ENCODE data around the gene SDF4.

The SDF4 gene

GRCh38 chr1:1187938-1188337 lies 43.9 kb downstream of the SDF4 start:
- H3K9me3 ChIP-seq (ENCODE audit: control insufficient read depth, low read length): no peaks in the 10 kb centered on the region
- H3K4me1 ChIP-seq (ENCODE audit: control insufficient read depth, insufficient read depth, low read length, poor library complexity, severe bottlenecking): peaks cover 3% of the 10 kb centered on the region
- no peak for DNase-seq
- no peaks in the 10 kb centered on the region for H3K27me3 ChIP-seq (replicated peaks; ENCODE audit: control insufficient read depth, insufficient read depth, low read length, poor library complexity, severe bottlenecking)
- no peak overlapping the region for H3K27ac ChIP-seq (ENCODE audit: insufficient read depth, low read length, poor library complexity, severe bottlenecking)
- no peaks in the 10 kb centered on the region for H3K36me3 ChIP-seq (ENCODE audit: control insufficient read depth, insufficient read depth, low read length)
- no peak overlapping the region for H3K4me3 ChIP-seq (ENCODE audit: insufficient read depth, low read depth, low read length, poor library complexity, severe bottlenecking)

GRCh38 chr1:1185101-1185765 lies 46.6 kb downstream of the SDF4 start:
- no peak for DNase-seq
- Histone ChIP-seq H3K27ac (ENCODE audit: insufficient read depth, low read length, poor library complexity, severe bottlenecking) (no peak overlapping the region), H3K4me3 (ENCODE audit: insufficient read depth, low read depth, low read length, poor library complexity, severe bottlenecking) (no peak overlapping the region), H3K36me3 (ENCODE audit: control insufficient read depth, insufficient read depth, low read length) (no peaks in the 10 kb centered on the region), H3K9me3 (ENCODE audit: control insufficient read depth, low read length) (no peaks in the 10 kb centered on the region), H3K27me3 (replicated peaks; ENCODE audit: control insufficient read depth, insufficient read depth, low read length, poor library complexity, severe bottlenecking) (no peaks in the 10 kb centered on the region), H3K4me1 (ENCODE audit: control insufficient read depth, insufficient read depth, low read length, poor library complexity, severe bottlenecking) (peaks cover 10% of the 10 kb centered on the region)

GRCh38 chr1:1183833-1184775 lies 47.7 kb downstream of the SDF4 start:
- no peaks in the 10 kb centered on the region for H3K27me3 ChIP-seq (replicated peaks; ENCODE audit: control insufficient read depth, insufficient read depth, low read length, poor library complexity, severe bottlenecking)
- DNase-seq: no peak

GRCh38 chr1:1183221-1183747 lies 48.5 kb downstream of the SDF4 start:
- Histone ChIP-seq H3K27me3 (replicated peaks; ENCODE audit: control insufficient read depth, insufficient read depth, low read length, poor library complexity, severe bottlenecking) (no peaks in the 10 kb centered on the region), H3K4me3 (ENCODE audit: insufficient read depth, low read depth, low read length, poor library complexity, severe bottlenecking) (no peak overlapping the region), H3K4me1 (ENCODE audit: control insufficient read depth, insufficient read depth, low read length, poor library complexity, severe bottlenecking) (peaks cover 10% of the 10 kb centered on the region), H3K36me3 (ENCODE audit: control insufficient read depth, insufficient read depth, low read length) (no peaks in the 10 kb centered on the region), H3K27ac (ENCODE audit: insufficient read depth, low read length, poor library complexity, severe bottlenecking) (no peak overlapping the region), H3K9me3 (ENCODE audit: control insufficient read depth, low read length) (no peaks in the 10 kb centered on the region)
- no peak for DNase-seq

More at GRCh38 chr1:1183833-1184775, 47.7 kb downstream of the SDF4 start:
- Histone ChIP-seq H3K9me3 (ENCODE audit: control insufficient read depth, low read length) (no peaks in the 10 kb centered on the region), H3K4me3 (ENCODE audit: insufficient read depth, low read depth, low read length, poor library complexity, severe bottlenecking) (no peak overlapping the region), H3K27ac (ENCODE audit: insufficient read depth, low read length, poor library complexity, severe bottlenecking) (no peak overlapping the region), H3K36me3 (ENCODE audit: control insufficient read depth, insufficient read depth, low read length) (no peaks in the 10 kb centered on the region), H3K4me1 (ENCODE audit: control insufficient read depth, insufficient read depth, low read length, poor library complexity, severe bottlenecking) (peaks cover 10% of the 10 kb centered on the region)

GRCh38 chr1:1182491-1183220 lies 49.1 kb downstream of the SDF4 start:
- no peak for DNase-seq
- Histone ChIP-seq H3K4me3 (ENCODE audit: insufficient read depth, low read depth, low read length, poor library complexity, severe bottlenecking) (no peak overlapping the region), H3K36me3 (ENCODE audit: control insufficient read depth, insufficient read depth, low read length) (no peaks in the 10 kb centered on the region), H3K27ac (ENCODE audit: insufficient read depth, low read length, poor library complexity, severe bottlenecking) (no peak overlapping the region), H3K4me1 (ENCODE audit: control insufficient read depth, insufficient read depth, low read length, poor library complexity, severe bottlenecking) (peaks cover 10% of the 10 kb centered on the region), H3K27me3 (replicated peaks; ENCODE audit: control insufficient read depth, insufficient read depth, low read length, poor library complexity, severe bottlenecking) (no peaks in the 10 kb centered on the region), H3K9me3 (ENCODE audit: control insufficient read depth, low read length) (no peaks in the 10 kb centered on the region)

- DNase-seq: no peak
- Histone ChIP-seq H3K36me3 (ENCODE audit: control insufficient read depth, insufficient read depth, low read length) (no peaks in the 10 kb centered on the region), H3K27me3 (replicated peaks; ENCODE audit: control insufficient read depth, insufficient read depth, low read length, poor library complexity, severe bottlenecking) (no peaks in the 10 kb centered on the region), H3K4me3 (ENCODE audit: insufficient read depth, low read depth, low read length, poor library complexity, severe bottlenecking) (no peak overlapping the region), H3K9me3 (ENCODE audit: control insufficient read depth, low read length) (no peaks in the 10 kb centered on the region), H3K27ac (ENCODE audit: insufficient read depth, low read length, poor library complexity, severe bottlenecking) (no peak overlapping the region), H3K4me1 (ENCODE audit: control insufficient read depth, insufficient read depth, low read length, poor library complexity, severe bottlenecking) (peaks cover 10% of the 10 kb centered on the region)
Measured at GRCh38 chr1:1181938-1182410, 49.8 kb downstream of the SDF4 start.

- Histone ChIP-seq H3K4me1 (ENCODE audit: control insufficient read depth, insufficient read depth, low read length, poor library complexity, severe bottlenecking) (peaks cover 10% of the 10 kb centered on the region), H3K9me3 (ENCODE audit: control insufficient read depth, low read length) (no peaks in the 10 kb centered on the region), H3K27me3 (replicated peaks; ENCODE audit: control insufficient read depth, insufficient read depth, low read length, poor library complexity, severe bottlenecking) (no peaks in the 10 kb centered on the region), H3K36me3 (ENCODE audit: control insufficient read depth, insufficient read depth, low read length) (no peaks in the 10 kb centered on the region), H3K27ac (ENCODE audit: insufficient read depth, low read length, poor library complexity, severe bottlenecking) (no peak overlapping the region), H3K4me3 (ENCODE audit: insufficient read depth, low read depth, low read length, poor library complexity, severe bottlenecking) (no peak overlapping the region)
- DNase-seq: no peak
Measured at GRCh38 chr1:1181129-1181937, 50.5 kb downstream of the SDF4 start.

GRCh38 chr1:1179983-1180861 lies 51.6 kb downstream of the SDF4 start:
- H3K36me3 ChIP-seq (ENCODE audit: control insufficient read depth, insufficient read depth, low read length): no peaks in the 10 kb centered on the region
- no peak overlapping the region for H3K4me3 ChIP-seq (ENCODE audit: insufficient read depth, low read depth, low read length, poor library complexity, severe bottlenecking)
- H3K9me3 ChIP-seq (ENCODE audit: control insufficient read depth, low read length): no peaks in the 10 kb centered on the region
- no peak for DNase-seq
- H3K4me1 ChIP-seq (ENCODE audit: control insufficient read depth, insufficient read depth, low read length, poor library complexity, severe bottlenecking): peaks cover 10% of the 10 kb centered on the region
- H3K27ac ChIP-seq (ENCODE audit: insufficient read depth, low read length, poor library complexity, severe bottlenecking): no peak overlapping the region
- no peaks in the 10 kb centered on the region for H3K27me3 ChIP-seq (replicated peaks; ENCODE audit: control insufficient read depth, insufficient read depth, low read length, poor library complexity, severe bottlenecking)
